Adrenal gland (tissue), 12 donors: ENCODE data around the gene SVEP1. TPM values are rescaled to one million over a fixed set of nuclear protein-coding genes. Genes with fewer than 3 reads are reported as not detected.

Experiments
- DNase-seq, 7 donors: peaks; one replicate each; pipeline ENCODE4 v3.0.0-alpha.2; 2019 to 2020
- H3K27ac ChIP-seq, 5 donors: fragments of 200-600 bp; sonication (generic) in 4 of 5; 1 replicate in 3 of 5; 2 replicates in 2 of 5; pipeline versions ENCODE4 v1.5.1 to v1.8.0; 2016 to 2020; ENCODE audit warnings: mild to moderate bottlenecking in 1 of 5
- H3K27me3 ChIP-seq: fragments of 200-600 bp; 2 replicates; pipeline ENCODE4 v1.8.0; 2021
- H3K36me3 ChIP-seq, 2 donors: fragments of 200-600 bp; replicated peaks in 1 of 2; 1 replicate in 1 of 2; 2 replicates in 1 of 2; pipeline versions ENCODE4 v1.5.1 to v1.8.0; 2018 to 2022
- H3K4me1 ChIP-seq, 2 donors: fragments of 200-600 bp; replicated peaks in 1 of 2; 1 replicate in 1 of 2; 2 replicates in 1 of 2; pipeline versions ENCODE4 v1.5.1 to v1.8.0; 2018 to 2021
- H3K4me3 ChIP-seq, 4 donors: fragments of 200-600 bp; sonication (generic) in 3 of 4; one replicate each; pipeline ENCODE4 v1.5.1; 2016 to 2018
- H3K9me3 ChIP-seq, 3 donors: fragments of 200-600 bp; sonication (generic) in 1 of 3; replicated peaks in 1 of 3; 1 replicate in 2 of 3; 2 replicates in 1 of 3; pipeline versions ENCODE4 v1.5.1 to v1.8.0; 2016 to 2021
- CTCF ChIP-seq, 6 experiments: fragments of 450-650 bp in 4 of 6; fragments of 200-600 bp in 2 of 6; sonication (generic) in 1 of 6; IDR thresholded peaks; 1 replicate in 5 of 6; 2 replicates in 1 of 6; pipeline versions ENCODE4 v1.5.1 to v1.8.0; 2016 to 2021; ENCODE audit warnings: antibody characterized with exemption in 6 of 6, mild to moderate bottlenecking in 2 of 6, moderate library complexity in 1 of 6
- POLR2A ChIP-seq, 2 donors: fragments of 450-650 bp; IDR thresholded peaks; one replicate each; pipeline ENCODE4 v1.6.1; 2017; ENCODE audit warnings: antibody characterized with exemption in 2 of 2, mild to moderate bottlenecking in 2 of 2, moderate library complexity in 1 of 2
- WGBS, 4 donors: extraction: QIAGEN DNeasy Blood & Tissue Kit in 2 of 4; methylation state at CpG; one replicate each; pipeline versions ENCODE4 v1.1.5 to v1.1.7; 2013 to 2017; 5-methylcytosine and 5-hydroxymethylcytosine counted together
- intact Hi-C, 2 donors: fragments of 100-400 bp; cut with DNase I; formaldehyde crosslinking; loops; one replicate each; pipeline versions ENCODE4 v1.14.1 to v1.15.0; 2022 to 2023
- polyA plus RNA-seq, 3 donors: library from polyadenylated mRNA; stranded (reverse); fragments of 200-250 nt in 2 of 3; fragments of 350-450 nt in 1 of 3; fragmentation: Illumina TruSeq in 1 of 3; extraction: RNeasy Lipid Tissue Mini Kit (QIAGEN cat#74804) in 1 of 3; gene quantifications; one replicate each; pipeline ENCODE4 v1.2.3, GENCODE V29; 2013 to 2014
- total RNA-seq, 9 donors: library from RNA; depleted of rRNA in 4 of 9; stranded (reverse); fragments of >200 nt in 4 of 9; fragments of 120-200 nt in 1 of 9; fragmentation: NEBNext Ultra II Directional in 1 of 9; extraction: Animal tissue kit (Norgen Biotek cat#: 25700) in 1 of 9; gene quantifications; one replicate each; pipeline versions ENCODE4 v1.1.0 to v1.2.4, GENCODE V29; 2013 to 2023
- donor health status: healthy with polysubstance abuse.
- donor health status: Bipolar disorder and iron deficiency.
- donor health status: DM: yes; HTN: yes; CAD: no.
- donor health status: DM: no; HTN: no; CAD: no.
- donor health status: DM: no; HTN: no; CAD: no.
- donor health status: DM: yes; HTN: yes; CAD: no.

The SVEP1 gene
- total and polyA plus RNA-seq, 12 donors: 2.2 to 45.3 (median 23.0) TPM

DNA sequence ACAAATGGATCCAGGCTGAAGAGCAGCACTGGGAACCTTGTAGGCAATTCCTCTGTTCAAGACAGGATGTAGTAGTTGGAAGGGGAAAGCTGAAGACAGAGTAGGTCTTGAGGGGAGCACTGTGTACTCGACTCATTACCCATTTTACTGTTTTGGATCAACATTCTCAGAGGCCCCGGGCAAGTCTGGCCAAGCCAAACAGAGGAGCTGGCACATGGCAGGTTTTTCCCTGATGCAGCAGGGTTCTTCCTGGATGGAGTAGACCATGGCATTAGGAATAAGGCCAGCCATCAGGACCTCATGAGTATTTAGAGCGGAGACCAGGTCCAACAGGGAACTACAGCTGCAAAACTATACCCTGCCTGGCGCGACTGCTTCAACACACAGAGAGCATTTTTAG, 4.4 kb downstream of the SVEP1 start:
- DNase-seq: no peak

GRCh38 chr9:110573305-110573704, 6.2 kb downstream of the SVEP1 start:
- Histone ChIP-seq H3K4me1 (no peaks in the 10 kb centered on the region), H3K27me3 (peaks cover 4% of the 10 kb centered on the region), H3K4me3 (no peak overlapping the region), H3K36me3 (no peaks in the 10 kb centered on the region), H3K9me3 (peaks cover 0 to 13% (median 0%) of the 10 kb centered on the region in 3 donors), H3K27ac (no peak overlapping the region)
- WGBS, 4 donors: 77 to 81% (median 81%) methylated on average over 6 of the region's 6 CpGs
- TF ChIP-seq CTCF (IDR thresholded peaks at IDR 0.05) (no peak), POLR2A (IDR thresholded peaks at IDR 0.05) (no peak)
- no peak for DNase-seq
- intact Hi-C loops: no loop called here

More for the DNA sequence above, 4.4 kb downstream of the SVEP1 start:
- H3K9me3 ChIP-seq: peaks cover 0 to 13% (median 0%) of the 10 kb centered on the region in 3 donors
- whole genome bisulfite sequencing, 4 donors: 76 to 88% (median 84%) methylated on average over 4 to 5 of the region's 5 CpGs
- H3K27me3 ChIP-seq: peaks cover 17% of the 10 kb centered on the region
- TF ChIP-seq POLR2A (IDR thresholded peaks at IDR 0.05) (no peak), CTCF (IDR thresholded peaks at IDR 0.05) (no peak)
- no peak overlapping the region for H3K4me3 ChIP-seq
- H3K4me1 ChIP-seq: no peaks in the 10 kb centered on the region
- no peak overlapping the region for H3K27ac ChIP-seq
- intact Hi-C loops: no loop called here
- no peaks in the 10 kb centered on the region for H3K36me3 ChIP-seq

- H3K9me3 ChIP-seq: peaks cover 0 to 4% (median 0%) of the 10 kb centered on the region in 3 donors
- TF ChIP-seq CTCF (IDR thresholded peaks at IDR 0.05) (no peak), POLR2A (IDR thresholded peaks at IDR 0.05) (no peak)
- no peak for DNase-seq
- intact Hi-C loops: no loop called here
- no peaks in the 10 kb centered on the region for H3K36me3 ChIP-seq
- H3K27me3 ChIP-seq: no peaks in the 10 kb centered on the region
- H3K4me3 ChIP-seq: no peak overlapping the region
- no peaks in the 10 kb centered on the region for H3K4me1 ChIP-seq
- no peak overlapping the region for H3K27ac ChIP-seq
- 78 to 81% (median 81%) methylated on average over 2 of the region's 2 CpGs for WGBS, 4 donors
Observed at GRCh38 chr9:110571801-110572483, 7.6 kb downstream of the SVEP1 start.

- TF ChIP-seq POLR2A (IDR thresholded peaks at IDR 0.05): no peak
- TF ChIP-seq CTCF (IDR thresholded peaks at IDR 0.05): no peak
- no peak overlapping the region for H3K27ac ChIP-seq
- intact Hi-C loops: no loop called here
- H3K4me1 ChIP-seq: no peaks in the 10 kb centered on the region
- no peaks in the 10 kb centered on the region for H3K9me3 ChIP-seq
- H3K36me3 ChIP-seq: no peaks in the 10 kb centered on the region
- no peak overlapping the region for H3K4me3 ChIP-seq
- no peak for DNase-seq
- no peaks in the 10 kb centered on the region for H3K27me3 ChIP-seq
- 70 to 96% (median 86%) methylated on average over 1 of the region's 1 CpG for WGBS, 4 donors
Observed at GRCh38 chr9:110566156-110566555, 13.4 kb downstream of the SVEP1 start.
